ENCODE data around the gene MGLL.

DNA sequence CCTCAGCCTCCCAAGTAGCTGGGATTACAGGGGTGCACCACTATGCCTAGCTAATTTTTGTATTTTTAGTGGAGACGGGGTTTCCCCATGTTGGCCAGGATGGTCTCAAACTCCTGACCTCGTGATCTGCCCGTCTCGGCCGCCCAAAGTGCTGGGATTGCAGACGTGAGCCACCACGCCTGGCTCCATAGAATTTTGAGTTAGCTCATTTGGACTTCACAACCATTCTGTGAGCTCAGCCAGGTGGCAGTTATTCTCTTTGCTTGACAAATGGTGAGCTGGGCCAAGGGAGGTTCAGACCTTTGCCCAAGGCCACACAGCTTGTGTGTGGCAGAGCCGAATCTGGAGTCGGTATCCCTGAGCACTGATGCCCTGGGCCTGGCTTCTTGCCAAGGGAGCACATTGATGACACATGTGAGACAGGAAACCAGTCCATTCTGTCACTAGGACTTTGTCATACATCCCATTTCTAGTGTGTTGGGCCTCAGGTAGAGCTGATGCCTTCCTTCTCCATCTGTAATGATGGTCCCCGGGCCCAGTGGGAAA, 175.7 kb downstream of the MGLL start:
- TF ChIP-seq GATA2 (IDR thresholded peaks at IDR 0.05; ENCODE audit: low read depth, low read length): no peak
- TF ChIP-seq GATA3 (IDR thresholded peaks at IDR 0.05; ENCODE audit: low read depth, low read length): no peak
